ENCODE data around the gene DPM1.

Gene DPM1

GRCh38 chr20:50957798-50958614 lies at the start of gene DPM1:
DPM1 (minus strand) TSS chr20:50958532; CDS start chr20:50958523, 9 bp downstream.
- H3K4me3 ChIP-seq (ENCODE audit: low read depth, low read length) = peak within 1 kb of the TSS; percentile 99

DNA sequence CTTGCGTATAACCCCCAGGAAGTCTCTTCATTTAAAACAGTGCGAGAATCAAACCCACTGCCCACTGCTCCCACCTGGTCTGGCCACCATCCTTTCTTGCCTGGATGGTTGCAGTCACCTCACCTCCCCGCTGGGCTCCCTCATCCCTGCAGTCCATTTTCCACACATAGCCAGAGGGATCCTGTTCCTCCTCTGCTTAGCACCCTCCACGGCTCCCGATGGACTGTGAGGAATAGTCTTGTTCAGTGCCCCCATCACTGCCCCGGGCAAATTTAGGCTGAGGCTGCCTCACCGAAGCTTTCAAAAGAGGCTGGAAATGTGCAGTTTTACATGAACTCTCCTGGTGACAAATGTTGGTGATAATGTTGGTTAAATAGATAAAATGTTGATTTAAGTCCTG lies 46.9 kb upstream of the DPM1 start:
- no peak overlapping the region for H3K4me3 ChIP-seq (ENCODE audit: low read depth, low read length)

DNA sequence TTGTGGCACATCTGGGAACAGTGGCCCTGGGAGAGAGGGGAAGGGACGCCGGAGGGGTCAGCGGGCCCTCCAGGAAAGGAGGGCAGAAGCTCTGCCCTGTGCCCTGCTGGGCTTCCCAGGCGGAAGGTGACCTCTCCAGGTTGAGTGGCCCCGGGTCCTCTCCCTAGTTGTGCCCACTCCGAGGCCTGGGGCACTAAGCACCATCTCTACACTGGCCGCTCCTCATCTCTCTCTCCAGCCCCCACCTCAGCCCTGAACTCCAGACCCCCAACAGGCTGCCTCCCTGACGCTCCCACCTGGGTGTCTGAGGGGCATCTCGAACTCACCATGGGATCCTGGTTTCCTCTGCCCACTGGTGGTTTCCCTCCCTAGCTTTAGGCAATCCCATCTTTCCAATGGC lies 46.4 kb upstream of the DPM1 start:
- no peak overlapping the region for H3K4me3 ChIP-seq (ENCODE audit: low read depth, low read length)

- H3K4me3 ChIP-seq (ENCODE audit: low read depth, low read length) = no peak overlapping the region
These were observed 46.0 kb upstream of the DPM1 start for GRCh38 chr20:51004305-51004727.

DNA sequence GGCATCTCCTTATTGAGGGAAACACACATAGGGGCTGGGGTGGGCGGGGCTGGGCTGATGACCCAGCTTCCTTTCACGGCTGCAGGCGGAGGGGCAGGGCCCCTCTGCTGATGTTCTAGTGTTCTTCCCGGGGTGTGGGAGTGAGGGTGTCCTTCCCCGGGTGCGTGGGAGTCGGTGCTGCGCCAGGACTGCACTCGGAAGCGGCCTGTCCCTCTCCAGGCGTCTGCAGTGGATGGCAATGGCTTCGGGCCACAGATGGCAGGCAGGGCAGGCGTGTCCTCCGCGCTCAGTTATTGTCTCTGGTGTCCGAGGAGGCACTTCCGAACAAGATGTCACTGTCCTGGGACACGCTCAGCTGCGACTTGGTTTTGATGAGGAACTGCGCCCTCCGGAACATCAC lies 45.4 kb upstream of the DPM1 start:
- no peak overlapping the region for H3K4me3 ChIP-seq (ENCODE audit: low read depth, low read length)

DNA sequence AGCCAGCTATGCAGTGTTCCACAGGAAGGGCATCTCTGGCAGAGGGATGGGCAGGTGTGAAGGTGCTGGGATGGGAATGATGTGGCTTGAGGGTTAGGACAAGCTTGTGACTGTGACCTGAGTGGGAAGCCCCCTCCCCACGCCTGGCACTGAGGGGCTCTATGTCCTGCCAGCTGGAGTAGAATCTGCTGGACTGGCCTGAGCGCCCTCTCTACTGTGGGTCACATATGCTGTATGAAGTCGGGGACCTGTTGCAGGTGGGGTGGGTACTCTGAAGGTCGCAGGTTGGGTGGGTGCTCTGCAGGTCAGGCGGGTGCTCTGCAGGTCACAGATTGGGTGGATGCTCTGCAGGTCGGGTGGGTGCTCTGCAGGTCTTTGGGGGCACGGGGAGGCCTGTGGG lies 44.3 kb upstream of the DPM1 start:
- H3K4me3 ChIP-seq (ENCODE audit: low read depth, low read length) = no peak overlapping the region

DNA sequence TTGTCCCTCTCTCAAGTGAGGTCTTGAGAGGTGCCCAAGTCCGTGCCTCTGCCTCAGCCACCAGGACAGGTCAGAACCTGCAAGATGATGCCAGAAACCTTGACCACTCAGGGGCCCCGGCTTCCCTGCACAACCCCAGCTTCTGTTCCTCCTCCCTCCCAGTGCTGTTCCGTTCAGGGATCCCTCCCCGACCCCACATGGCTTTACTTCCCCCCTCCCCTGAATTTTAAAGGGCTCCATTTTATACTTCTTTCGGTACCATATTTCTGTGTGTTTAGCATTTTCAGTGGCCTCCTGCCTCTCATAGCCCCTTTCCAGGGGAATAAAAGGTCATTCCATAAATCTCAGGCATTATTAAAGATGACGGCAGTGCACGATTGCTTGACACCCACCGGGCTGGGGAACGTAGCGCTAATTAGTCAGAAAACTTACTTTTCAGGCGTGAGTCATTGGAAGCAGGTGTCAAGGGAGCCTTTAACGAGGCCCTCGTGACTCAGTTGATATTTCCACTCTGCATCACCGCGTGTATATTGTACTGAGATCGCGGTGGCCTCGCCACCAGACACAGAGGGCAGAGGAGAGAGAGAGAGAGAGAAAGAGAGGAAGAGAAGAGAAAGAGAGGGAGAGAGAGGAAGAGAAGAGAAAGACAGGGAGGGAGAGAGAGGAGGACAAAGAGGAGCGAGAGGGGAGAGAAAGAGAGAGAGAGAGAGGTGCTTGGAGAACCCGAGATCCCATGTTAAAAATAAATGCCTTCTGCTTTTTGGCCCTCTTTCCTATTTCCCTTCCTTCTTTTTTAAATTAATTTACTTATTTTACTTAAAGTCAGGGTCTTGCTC lies 43.3 kb upstream of the DPM1 start:
- H3K4me3 ChIP-seq (ENCODE audit: low read depth, low read length) = no peak overlapping the region

- no peak overlapping the region for H3K4me3 ChIP-seq (ENCODE audit: low read depth, low read length)
These were observed 41.0 kb upstream of the DPM1 start for GRCh38 chr20:50999355-50999754.

DNA sequence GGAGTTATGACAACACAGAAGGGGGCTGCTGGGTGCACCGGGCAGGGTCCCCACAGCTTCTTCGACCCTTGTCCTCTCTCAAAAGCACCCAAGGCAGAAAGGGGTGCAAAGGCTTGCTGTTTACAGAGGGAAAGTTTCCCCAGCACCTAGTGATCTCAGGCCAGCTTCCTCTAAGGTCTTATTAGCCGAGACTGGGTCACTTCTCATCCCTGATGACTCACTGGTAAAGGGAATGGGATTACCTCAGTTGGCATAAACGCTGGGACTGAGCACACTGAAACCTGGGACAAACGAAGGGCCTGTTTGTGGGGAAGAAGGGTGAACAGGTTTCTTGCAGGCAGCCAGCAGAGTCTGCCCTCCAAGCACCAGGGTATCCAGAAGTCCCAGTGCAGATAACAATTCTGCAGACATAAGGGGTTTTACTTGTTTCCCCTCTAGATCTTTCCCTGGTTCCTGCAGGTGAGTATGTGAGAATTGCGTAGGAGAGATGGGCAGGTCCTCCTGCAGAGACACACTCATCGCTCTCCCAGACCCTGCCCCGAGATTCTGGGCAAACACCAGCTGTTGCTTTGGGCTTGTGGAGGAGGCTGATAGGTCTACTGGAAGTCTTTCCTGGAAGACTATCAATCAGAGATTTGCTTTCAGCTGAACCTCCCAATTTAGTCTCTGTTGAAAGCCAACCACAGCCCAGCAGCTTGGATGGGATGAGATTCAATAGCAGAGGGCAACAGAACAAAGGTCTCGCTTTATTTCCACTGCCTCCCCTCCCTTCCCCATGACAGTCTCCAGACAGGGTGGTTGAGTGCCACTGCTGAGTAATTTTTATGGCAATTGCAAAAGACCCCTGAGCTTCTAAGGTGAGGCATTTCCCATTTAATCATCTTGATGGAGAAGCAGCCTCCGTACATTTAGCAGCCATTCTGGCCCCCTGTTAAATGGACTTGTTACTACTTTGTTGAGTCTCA lies 38.9 kb upstream of the DPM1 start:
- no peak overlapping the region for H3K4me3 ChIP-seq (ENCODE audit: low read depth, low read length)

DNA sequence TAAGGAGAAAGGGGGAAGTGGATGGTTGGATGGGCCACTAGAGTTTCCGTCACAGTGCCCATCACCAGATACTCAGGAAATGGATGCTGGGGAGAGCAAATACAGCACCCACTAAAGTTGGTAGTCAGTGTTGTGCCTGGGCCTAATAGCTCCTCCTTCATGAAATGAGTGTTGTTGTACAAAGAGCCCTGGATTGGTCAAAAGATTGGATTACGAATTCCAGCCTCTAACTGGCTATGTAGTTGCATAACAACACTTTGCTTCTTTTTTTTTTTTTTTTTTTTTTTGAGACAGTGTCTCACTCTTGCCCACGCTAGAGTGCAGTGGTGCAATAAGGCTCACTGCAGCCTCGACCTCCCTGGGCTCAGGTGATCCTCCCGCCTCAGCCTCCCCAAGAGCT lies 37.2 kb upstream of the DPM1 start:
- no peak overlapping the region for H3K4me3 ChIP-seq (ENCODE audit: low read depth, low read length)

DNA sequence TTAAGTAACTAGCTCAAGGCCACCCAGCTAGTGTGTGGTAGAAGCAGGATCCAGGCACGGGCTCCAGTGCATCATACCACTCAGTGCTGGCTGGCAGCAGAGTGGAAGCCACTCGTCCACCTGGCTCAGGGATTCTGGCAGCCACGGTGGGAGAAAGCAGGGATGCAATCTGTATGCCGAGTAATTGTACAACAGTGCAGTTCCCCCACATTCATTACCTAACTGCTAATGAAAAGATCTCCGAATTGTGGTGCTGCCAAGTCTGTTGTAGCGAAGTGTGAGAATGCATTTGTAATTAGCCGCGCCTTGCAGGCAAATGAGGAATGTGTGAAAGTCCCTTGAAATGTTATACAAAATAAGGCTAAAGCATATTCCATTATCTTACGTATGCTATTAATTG lies 35.5 kb upstream of the DPM1 start:
- no peak overlapping the region for H3K4me3 ChIP-seq (ENCODE audit: low read depth, low read length)

DNA sequence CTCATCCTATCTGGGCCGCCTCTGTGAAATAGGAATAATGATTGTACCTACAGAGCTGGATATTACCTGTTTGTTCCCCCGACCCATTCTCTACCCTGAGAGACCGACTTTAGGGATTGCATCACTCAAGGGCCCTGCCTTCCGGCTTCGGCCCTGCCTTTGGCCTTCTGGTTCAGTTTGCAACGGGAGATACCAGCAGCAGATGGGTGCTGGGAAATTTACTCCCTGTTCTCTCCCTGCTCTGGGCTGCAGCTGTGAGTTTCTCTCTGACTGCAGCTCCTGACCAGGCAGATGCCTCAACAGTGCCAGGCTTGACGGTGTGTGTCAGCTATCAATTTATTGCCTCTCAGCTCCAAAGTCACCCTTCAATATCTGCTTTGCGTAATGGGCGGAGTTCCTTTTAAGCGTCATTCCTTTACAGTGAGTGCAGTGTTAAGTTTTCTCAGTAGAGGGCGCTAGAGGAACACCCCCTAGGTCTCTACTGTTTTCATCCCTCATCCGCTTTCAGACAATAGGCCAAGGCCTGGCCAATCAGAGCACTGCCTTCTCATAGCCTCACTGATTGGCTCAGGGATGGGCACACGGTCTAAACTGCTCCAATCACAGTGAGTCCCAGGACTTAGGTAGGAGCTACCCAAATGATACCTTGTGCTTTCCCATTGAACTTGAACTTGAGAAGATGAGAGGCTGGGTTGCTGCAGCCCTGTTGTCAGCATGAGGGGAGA lies 34.6 kb upstream of the DPM1 start:
- H3K4me3 ChIP-seq (ENCODE audit: low read depth, low read length) = no peak overlapping the region

DNA sequence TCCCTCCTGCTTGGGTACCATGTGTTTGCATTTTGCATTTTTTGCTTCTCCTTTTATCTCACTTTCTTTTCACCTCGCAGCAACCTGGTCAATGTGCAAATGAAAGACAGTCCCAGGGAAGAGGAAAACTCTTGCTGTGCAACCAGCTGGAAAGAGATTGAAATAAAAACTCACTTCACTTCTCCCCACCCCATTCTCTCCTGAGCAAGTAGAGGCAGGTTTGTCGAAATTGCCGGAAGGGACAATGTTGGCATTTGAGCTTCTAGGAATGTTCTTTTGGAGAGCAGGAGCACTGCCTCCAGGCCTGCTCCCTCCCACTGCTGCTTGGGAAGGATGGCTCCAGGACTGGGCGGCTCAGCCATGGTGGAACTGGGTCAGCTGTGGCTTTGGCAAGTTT lies 34.0 kb upstream of the DPM1 start:
- no peak overlapping the region for H3K4me3 ChIP-seq (ENCODE audit: low read depth, low read length)

GRCh38 chr20:50991076-50991475 lies 32.7 kb upstream of the DPM1 start:
- H3K4me3 ChIP-seq (ENCODE audit: low read depth, low read length) = no peak overlapping the region

DNA sequence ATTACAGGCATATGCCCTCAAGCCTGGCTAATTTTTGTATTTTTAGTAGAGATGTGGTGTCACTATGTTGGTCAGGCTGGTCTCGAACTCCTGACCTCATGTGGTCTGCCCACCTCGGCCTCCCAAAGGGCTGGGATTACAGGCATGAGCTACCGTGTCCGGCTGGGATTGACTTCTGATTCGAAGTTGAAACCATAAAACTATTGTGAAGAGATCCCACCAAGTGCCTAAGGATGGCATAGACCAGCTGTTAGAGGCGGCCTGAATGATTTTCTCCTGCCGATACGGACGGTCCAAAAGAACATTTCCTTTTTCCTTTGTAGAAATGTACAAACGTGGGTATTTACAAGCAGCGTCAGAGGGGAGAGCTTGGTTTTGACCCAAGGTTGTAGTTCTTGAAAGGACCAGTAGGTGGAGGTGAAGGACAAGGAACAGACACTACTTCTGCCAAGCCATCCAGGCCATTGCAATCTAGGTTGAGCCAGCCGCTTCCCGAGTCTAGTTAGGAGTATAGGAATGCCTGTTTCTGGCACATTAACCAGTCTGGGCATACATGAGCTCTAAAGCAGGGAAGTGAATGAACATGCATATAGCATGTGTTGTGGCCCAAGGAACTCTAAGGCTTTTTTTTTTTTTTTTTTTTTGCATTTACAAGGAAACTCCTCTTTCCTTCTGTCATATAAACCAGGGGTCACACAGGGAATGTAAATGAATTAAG lies 29.3 kb upstream of the DPM1 start:
- H3K4me3 ChIP-seq (ENCODE audit: low read depth, low read length) = no peak overlapping the region

DNA sequence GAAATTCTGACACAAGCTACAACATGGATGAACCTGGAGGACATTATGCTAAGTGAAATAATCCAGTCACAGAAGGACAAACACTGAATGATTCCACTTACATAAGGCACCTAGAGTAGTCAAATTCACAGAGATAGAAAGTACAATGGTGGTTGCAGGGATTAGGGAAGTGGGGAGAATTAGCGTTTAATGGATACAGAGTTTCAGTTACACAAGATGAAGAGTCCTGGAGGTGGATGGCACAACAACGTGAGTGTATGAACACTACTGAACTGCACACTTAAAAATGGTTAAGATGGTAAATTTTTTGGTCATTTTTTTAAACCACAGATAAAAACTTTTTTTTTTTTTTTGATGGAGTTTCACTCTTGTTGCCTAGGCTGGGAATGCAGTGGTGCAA lies 25.0 kb upstream of the DPM1 start:
- no peak overlapping the region for H3K4me3 ChIP-seq (ENCODE audit: low read depth, low read length)

- H3K4me3 ChIP-seq (ENCODE audit: low read depth, low read length) = no peak overlapping the region
These were observed 24.0 kb upstream of the DPM1 start for GRCh38 chr20:50982363-50982762.

- H3K4me3 ChIP-seq (ENCODE audit: low read depth, low read length) = no peak overlapping the region
These were observed 23.3 kb upstream of the DPM1 start for GRCh38 chr20:50981714-50982048.

DNA sequence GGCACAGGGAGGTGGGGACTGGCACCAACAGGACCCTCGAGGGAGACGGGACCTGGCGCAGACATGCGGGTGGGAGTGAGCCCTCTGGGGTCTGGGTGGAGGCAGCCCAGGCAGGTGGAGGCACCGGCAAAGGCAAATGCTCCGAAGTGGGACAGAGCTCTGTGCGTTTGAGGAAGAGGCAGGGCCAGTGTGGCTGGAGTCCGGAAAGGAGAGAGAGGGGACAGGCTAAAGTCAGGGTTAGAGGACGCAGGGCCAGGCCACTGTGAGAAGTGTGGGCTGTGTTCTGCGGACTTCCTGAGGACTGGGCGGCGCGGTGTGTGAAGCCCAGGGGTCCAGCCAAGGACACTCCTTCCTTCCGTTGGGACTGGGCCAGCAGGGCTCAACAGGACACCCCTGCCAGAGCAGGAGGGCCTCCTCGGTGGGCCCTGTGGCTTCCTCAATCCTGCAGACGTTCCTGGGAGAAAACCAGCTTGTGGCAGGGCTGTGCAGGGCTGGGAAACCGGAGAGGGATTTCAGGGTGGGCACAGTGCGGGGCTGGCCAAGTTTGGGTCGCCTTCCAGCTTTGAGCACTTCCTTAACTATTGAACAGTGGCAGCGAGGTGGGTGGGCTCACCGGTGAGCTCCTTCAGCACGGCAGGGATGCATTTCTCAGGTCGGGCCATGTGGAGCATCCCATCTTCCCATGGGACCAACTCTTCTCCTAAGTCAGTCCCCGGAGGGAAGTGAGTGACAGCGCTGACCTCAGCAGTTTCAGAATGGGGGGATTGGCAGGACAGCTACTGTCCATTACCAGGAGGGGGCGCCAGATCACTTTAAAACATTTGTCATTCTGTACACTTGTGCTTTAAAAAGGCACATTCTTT lies 22.8 kb upstream of the DPM1 start:
- H3K4me3 ChIP-seq (ENCODE audit: low read depth, low read length) = no peak overlapping the region

Data from iPS-11a (cell line).